ENCODE results near the gene KLF11.

GRCh38 chr2:10076988-10077527 lies 33.7 kb downstream of the KLF11 start:
- TF ChIP-seq POLR2A (IDR thresholded peaks at IDR 0.05; ENCODE audit: low read depth, low read length) = no peak
- no peak for TF ChIP-seq TAF1 (IDR thresholded peaks at IDR 0.05; ENCODE audit: borderline replicate concordance, low read depth, low read length)
